T-cell (primary cell): Measurements from ENCODE around the gene SLC9A9. TPM values are rescaled to one million over a fixed set of nuclear protein-coding genes. Genes with fewer than 3 reads are reported as not detected.

Source experiments
- ATAC-seq, 4 experiments: fragments of 200-7000 bp in 3 of 4; fragments of 150-1000 bp in 1 of 4; cut with Tn5 transposase; replicated peaks in 1 of 4; 1 replicate in 3 of 4; 2 replicates in 1 of 4; pipeline ENCODE4 v1.10.0; 2021; ENCODE audit warnings: moderate library complexity in 3 of 4, mild to moderate bottlenecking in 2 of 4, moderate number of reproducible peaks in 1 of 4
- CTCF ChIA-PET, 2 donors: fragments of 300-600 bp; sonication (Branson Sonifier 250); formaldehyde crosslinking; loops; one replicate each; lab custom pipeline; 2022; ENCODE audit warnings: antibody characterized with exemption in 2 of 2; lab: Charles Lee
- POLR2A ChIA-PET, 2 donors: fragments of 300-600 bp; sonication (Branson Sonifier 250); formaldehyde crosslinking; loops; one replicate each; lab custom pipeline; 2022; ENCODE audit warnings: antibody characterized with exemption in 2 of 2; lab: Charles Lee
- DNase-seq, 35 experiments: peaks; one replicate each; pipeline versions ENCODE4 v3.0.0 to v3.0.0-alpha.2; 2013 to 2023
- H3K27ac ChIP-seq: one replicate; pipeline ENCODE4 v1.5.1; 2013; ENCODE audit warnings: low read length
- H3K27me3 ChIP-seq, 2 experiments: replicated peaks in 1 of 2; 1 replicate in 1 of 2; 2 replicates in 1 of 2; pipeline versions ENCODE4 v1.6.1 to v1.7.0; 2013; ENCODE audit warnings: low read length in 1 of 2, mixed read lengths in 1 of 2; ENCODE audit not compliant: control insufficient read depth in 2 of 2, insufficient read depth in 2 of 2; ENCODE audit errors: extremely low read depth in 1 of 2
- H3K36me3 ChIP-seq, 2 donors: 1 replicate in 1 of 2; 2 replicates in 1 of 2; pipeline versions ENCODE4 v1.6.1 to v1.7.0; 2013; ENCODE audit warnings: low read length in 1 of 2; ENCODE audit not compliant: control insufficient read depth in 2 of 2, insufficient read depth in 1 of 2; ENCODE audit errors: extremely low read depth in 1 of 2
- H3K4me1 ChIP-seq, 2 experiments: 1 replicate in 1 of 2; 2 replicates in 1 of 2; pipeline versions ENCODE4 v1.6.1 to v1.7.0; 2013; ENCODE audit warnings: low read length in 2 of 2, mixed read lengths in 1 of 2; ENCODE audit not compliant: insufficient read depth in 2 of 2, control insufficient read depth in 1 of 2; ENCODE audit errors: extremely low read depth in 1 of 2
- H3K4me3 ChIP-seq, 2 donors: 1 replicate in 1 of 2; 2 replicates in 1 of 2; pipeline versions ENCODE4 v1.5.1 to v1.7.0; 2013; ENCODE audit warnings: mild to moderate bottlenecking in 2 of 2, low read length in 1 of 2, moderate library complexity in 1 of 2; ENCODE audit not compliant: control insufficient read depth in 1 of 2; ENCODE audit errors: extremely low read depth in 1 of 2
- H3K9me3 ChIP-seq: 2 replicates; pipeline ENCODE4 v1.7.0; 2013
- H3K27ac Mint-ChIP-seq, 2 donors: one replicate each; pipeline ENCODE4 v1.8.0; 2020 to 2021; ENCODE audit warnings: mild to moderate bottlenecking in 2 of 2, mixed read lengths in 2 of 2
- H3K27me3 Mint-ChIP-seq, 2 donors: one replicate each; pipeline ENCODE4 v1.8.0; 2021 to 2022; ENCODE audit warnings: mixed read lengths in 2 of 2
- H3K36me3 Mint-ChIP-seq: one replicate; pipeline ENCODE4 v1.8.0; 2021; ENCODE audit warnings: mixed read lengths
- H3K4me1 Mint-ChIP-seq, 3 donors: one replicate each; pipeline ENCODE4 v1.8.0; 2020 to 2022; ENCODE audit warnings: mixed read lengths in 3 of 3, mild to moderate bottlenecking in 1 of 3
- H3K4me3 Mint-ChIP-seq, 3 donors: one replicate each; pipeline ENCODE4 v1.8.0; 2020 to 2022; ENCODE audit warnings: mild to moderate bottlenecking in 3 of 3, mixed read lengths in 3 of 3, moderate library complexity in 3 of 3
- H3K9me3 Mint-ChIP-seq, 3 donors: one replicate each; pipeline ENCODE4 v1.8.0; 2020 to 2022; ENCODE audit warnings: mixed read lengths in 3 of 3
- WGBS: methylation state at CpG from one replicate; pipeline ENCODE4 v1.1.5; 2013; ENCODE audit warnings: missing lambda C conversion rate; ENCODE audit not compliant: insufficient coverage; 5-methylcytosine and 5-hydroxymethylcytosine counted together
- total RNA-seq, 35 experiments: library from RNA in 6 of 35; stranded (reverse) in 6 of 35; fragments of 120-200 nt in 1 of 35; gene quantifications; one replicate each; pipeline versions ENCODE4 v1.2.1 to v1.2.4 and lab custom pipeline; 2013 to 2026

SLC9A9 gene
- total RNA-seq, 5 donors from 2014 or later (not counting 1 experiment from before 2014, with no cell fraction given) = 11.2 to 36.8 (median 17.8) TPM

DNA sequence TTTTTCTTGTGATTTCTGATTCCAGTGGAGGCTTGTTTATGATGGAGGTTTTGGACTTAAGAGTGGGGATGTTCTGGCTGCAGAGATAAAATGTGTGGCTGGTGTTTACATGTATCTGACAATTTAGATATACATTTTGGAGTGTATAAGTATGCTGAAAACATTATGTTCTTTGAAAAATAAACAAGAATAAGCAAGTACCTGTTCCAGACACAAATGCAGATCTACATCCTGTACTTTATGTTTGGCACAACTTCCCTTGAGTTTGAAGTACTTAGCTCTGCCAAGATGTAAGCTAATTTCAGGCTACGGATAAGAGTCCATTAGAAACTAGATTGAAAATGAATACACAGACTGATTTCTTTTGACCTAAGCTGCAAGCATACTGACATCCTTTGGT lies 451.5 kb downstream of the SLC9A9 start:
- POLR2A ChIA-PET = no interaction called here
- Mint-ChIP-seq H3K36me3 (peaks cover 20% of the 10 kb centered on the region), H3K27me3 (no peaks in the 10 kb centered on the region), H3K4me3 (no peak overlapping the region), H3K27ac (no peak overlapping the region), H3K4me1 (no peaks in the 10 kb centered on the region), H3K9me3 (peaks cover 0 to 15% (median 10%) of the 10 kb centered on the region in 3 donors)
- H3K4me3 ChIP-seq = no peak overlapping the region
- no peaks in the 10 kb centered on the region for H3K27me3 ChIP-seq
- no peaks in the 10 kb centered on the region for H3K4me1 ChIP-seq
- no peaks in the 10 kb centered on the region for H3K9me3 ChIP-seq
- H3K27ac ChIP-seq = no peak overlapping the region
- no CpG with 5 or more reads among the region's 1 CpG for whole genome bisulfite sequencing
- no peaks in the 10 kb centered on the region for H3K36me3 ChIP-seq
- ATAC-seq (no peak), DNase-seq (no peak)
- CTCF ChIA-PET = no interaction called here

DNA sequence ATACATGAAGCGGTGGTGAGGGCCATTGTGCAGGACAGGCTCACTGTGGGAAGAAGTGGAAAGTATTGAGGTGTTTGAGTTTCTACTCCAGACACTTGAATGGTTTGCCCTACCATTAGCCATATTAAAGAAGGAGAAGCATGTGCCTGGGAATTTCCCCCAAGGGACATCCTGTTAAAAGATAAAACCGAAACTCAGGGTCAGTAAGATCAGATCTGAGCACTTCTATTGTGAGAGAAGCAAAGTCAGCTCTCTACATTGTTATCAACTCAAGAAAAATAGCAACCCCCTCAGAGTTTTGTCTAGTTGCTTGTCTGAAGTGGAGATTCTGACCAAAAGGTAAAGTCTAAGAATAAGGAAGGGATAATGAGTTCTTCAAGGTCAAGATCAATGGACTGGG lies 458.9 kb downstream of the SLC9A9 start:
- WGBS = 100% methylated on average over 1 of the region's 2 CpGs
- Mint-ChIP-seq H3K27ac (no peak overlapping the region), H3K36me3 (peaks cover 15% of the 10 kb centered on the region), H3K9me3 (peaks cover 0 to 11% (median 7%) of the 10 kb centered on the region in 3 donors), H3K4me1 (no peaks in the 10 kb centered on the region), H3K4me3 (no peak overlapping the region), H3K27me3 (no peaks in the 10 kb centered on the region)
- Histone ChIP-seq H3K9me3 (no peaks in the 10 kb centered on the region), H3K36me3 (peaks cover 0 to 3% of the 10 kb centered on the region in 2 donors), H3K27ac (no peak overlapping the region), H3K4me3 (no peak overlapping the region), H3K4me1 (no peaks in the 10 kb centered on the region), H3K27me3 (no peaks in the 10 kb centered on the region)
- no peak for ATAC-seq
- no peak for DNase-seq
- CTCF ChIA-PET = no interaction called here
- POLR2A ChIA-PET = no interaction called here

DNA sequence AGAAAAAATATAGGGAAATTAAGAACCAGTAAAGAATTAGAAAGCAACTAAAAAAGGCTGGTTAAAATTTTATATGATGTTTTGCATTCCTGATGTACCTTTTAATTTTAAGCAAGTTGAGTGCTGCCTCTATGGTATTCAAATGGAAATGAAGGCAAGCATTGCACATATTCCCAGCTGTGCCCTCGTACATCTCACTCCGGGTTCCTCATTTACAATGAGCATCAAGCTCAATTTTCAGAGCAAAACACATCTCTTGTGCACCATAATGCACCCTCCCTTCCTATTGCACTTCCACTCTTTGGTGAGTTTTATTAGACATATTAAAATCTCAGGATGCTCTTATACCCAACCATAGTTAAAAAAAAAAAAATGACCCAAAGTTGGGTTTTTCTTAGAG lies 460.8 kb downstream of the SLC9A9 start:
- Histone ChIP-seq H3K9me3 (no peaks in the 10 kb centered on the region), H3K4me3 (no peak overlapping the region), H3K27ac (no peak overlapping the region), H3K27me3 (no peaks in the 10 kb centered on the region), H3K36me3 (peaks cover 0 to 6% of the 10 kb centered on the region in 2 donors), H3K4me1 (no peaks in the 10 kb centered on the region)
- H3K27ac Mint-ChIP-seq = no peak overlapping the region
- ATAC-seq (no peak), DNase-seq (no peak)
- H3K4me3 Mint-ChIP-seq = no peak overlapping the region
- peaks cover 0 to 5% (median 0%) of the 10 kb centered on the region in 3 donors for H3K9me3 Mint-ChIP-seq
- H3K4me1 Mint-ChIP-seq = no peaks in the 10 kb centered on the region
- no peaks in the 10 kb centered on the region for H3K27me3 Mint-ChIP-seq
- WGBS = no CpG with 5 or more reads among the region's 2 CpGs
- ChIA-PET POLR2A (no interaction called here), CTCF (interaction anchor here (0.7 to 1.4 kb wide), 2 partner anchors 14 to 38 kb away, joined by 4 read pairs; no protein-coding TSS in a partner anchor)
- H3K36me3 Mint-ChIP-seq = peaks cover 9% of the 10 kb centered on the region

DNA sequence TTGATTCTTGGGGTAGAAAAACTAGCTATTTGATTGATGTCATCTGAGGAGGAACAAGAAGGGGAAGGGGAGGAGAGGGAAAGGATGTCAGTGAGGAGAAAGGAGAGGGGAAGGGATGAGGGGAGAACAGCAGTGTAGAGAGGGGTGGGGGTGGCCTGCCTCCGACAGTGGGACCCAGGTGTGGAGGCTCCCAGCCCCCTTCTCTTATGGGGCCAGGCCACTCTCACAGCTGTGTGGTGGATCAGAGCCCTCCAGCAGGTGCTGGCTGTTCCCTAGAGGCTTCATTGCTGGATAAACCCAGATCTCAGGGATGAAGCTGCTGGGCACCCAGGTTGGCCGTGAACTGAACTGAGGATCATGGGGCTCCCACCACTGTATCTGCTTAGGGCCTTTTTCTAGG lies 464.2 kb downstream of the SLC9A9 start:
- CTCF ChIA-PET = interaction anchor here in 1 of 2 donors (0.6 kb wide), 1 partner anchor 214 kb away, joined by 4 read pairs; no protein-coding TSS in a partner anchor
- H3K27ac Mint-ChIP-seq = no peak overlapping the region
- Histone ChIP-seq H3K4me3 (no peak overlapping the region), H3K36me3 (peaks cover 3 to 6% of the 10 kb centered on the region in 2 donors), H3K27me3 (no peaks in the 10 kb centered on the region), H3K4me1 (no peaks in the 10 kb centered on the region), H3K27ac (no peak overlapping the region), H3K9me3 (no peaks in the 10 kb centered on the region)
- H3K36me3 Mint-ChIP-seq = peaks cover 14% of the 10 kb centered on the region
- H3K27me3 Mint-ChIP-seq = no peaks in the 10 kb centered on the region
- WGBS = 93% methylated on average over 2 of the region's 2 CpGs
- H3K4me3 Mint-ChIP-seq = no peak overlapping the region
- DNase-seq (no peak), ATAC-seq (no peak)
- H3K9me3 Mint-ChIP-seq = peaks cover 0 to 4% (median 3%) of the 10 kb centered on the region in 3 donors
- POLR2A ChIA-PET = interaction anchor here in 1 of 2 donors (0.6 kb wide), 1 partner anchor 42 kb away, joined by 3 read pairs; no protein-coding TSS in a partner anchor
- peaks cover 0 to 2% (median 1%) of the 10 kb centered on the region in 3 donors for H3K4me1 Mint-ChIP-seq

DNA sequence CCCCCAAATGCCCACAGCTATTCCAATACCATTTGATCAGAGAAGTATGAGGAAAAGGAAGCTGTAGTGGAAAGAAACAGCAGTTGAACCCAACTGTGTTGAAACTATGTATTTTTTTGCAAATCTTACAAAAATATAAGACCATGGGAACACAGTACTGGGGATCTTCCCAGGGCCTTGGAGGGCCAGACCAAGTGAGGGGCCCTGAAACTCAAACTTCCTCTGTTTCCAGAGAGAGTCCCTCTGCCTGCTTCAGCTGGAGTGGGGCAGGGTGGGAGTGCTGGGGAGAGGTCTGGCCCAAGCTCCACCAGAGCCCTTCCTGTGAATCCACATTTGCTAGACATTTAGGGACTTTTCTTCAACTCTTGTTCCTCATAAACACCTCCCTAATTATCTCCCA lies 464.8 kb downstream of the SLC9A9 start:
- ChIA-PET CTCF (interaction anchor here in 1 of 2 donors (0.6 kb wide), 1 partner anchor 213 kb away, joined by 4 read pairs; no protein-coding TSS in a partner anchor), POLR2A (interaction anchor here in 1 of 2 donors (0.6 kb wide), 1 partner anchor 42 kb away, joined by 3 read pairs; no protein-coding TSS in a partner anchor)

DNA sequence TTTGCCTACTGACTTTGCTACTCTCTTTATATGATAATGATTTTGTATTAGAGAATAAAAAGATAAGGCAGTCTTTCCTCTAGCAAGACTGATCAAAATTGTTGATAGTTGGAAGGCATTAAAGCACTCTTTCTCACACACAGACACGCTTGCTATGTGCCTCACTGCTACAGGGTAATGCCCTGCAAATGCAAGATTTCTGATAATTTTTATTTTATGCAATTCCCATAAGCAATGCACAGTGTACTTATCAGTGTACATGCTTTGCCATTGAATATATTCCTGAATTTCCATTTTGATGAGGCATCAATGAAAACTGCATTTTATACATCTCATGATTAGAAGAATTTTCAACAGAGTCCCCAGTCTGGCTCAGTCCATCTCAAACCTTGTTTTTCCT lies 465.5 kb downstream of the SLC9A9 start:
- H3K36me3 ChIP-seq = peaks cover 3 to 6% of the 10 kb centered on the region in 2 donors

More for the DNA sequence above, 464.8 kb downstream of the SLC9A9 start:
- no peak overlapping the region for H3K4me3 ChIP-seq
- Mint-ChIP-seq H3K27me3 (no peaks in the 10 kb centered on the region), H3K27ac (no peak overlapping the region), H3K4me3 (no peak overlapping the region), H3K9me3 (peaks cover 0 to 4% (median 3%) of the 10 kb centered on the region in 3 donors), H3K4me1 (peaks cover 4 to 8% (median 7%) of the 10 kb centered on the region in 3 donors), H3K36me3 (peaks cover 16% of the 10 kb centered on the region)
- H3K9me3 ChIP-seq = no peaks in the 10 kb centered on the region
- no peak overlapping the region for H3K27ac ChIP-seq
- H3K27me3 ChIP-seq = no peaks in the 10 kb centered on the region
- peaks cover 0 to 3% of the 10 kb centered on the region in 2 experiments for H3K4me1 ChIP-seq
- ATAC-seq = no peak
- peaks cover 3 to 6% of the 10 kb centered on the region in 2 donors for H3K36me3 ChIP-seq
- DNase-seq = no peak

More for the DNA sequence above, 465.5 kb downstream of the SLC9A9 start:
- H3K4me3 ChIP-seq = no peak overlapping the region
- Mint-ChIP-seq H3K4me1 (peaks cover 7 to 14% (median 13%) of the 10 kb centered on the region in 3 donors), H3K36me3 (peaks cover 19% of the 10 kb centered on the region), H3K27ac (no peak overlapping the region), H3K9me3 (peaks cover 0 to 4% (median 3%) of the 10 kb centered on the region in 3 donors), H3K4me3 (no peak overlapping the region), H3K27me3 (no peaks in the 10 kb centered on the region)
- H3K27me3 ChIP-seq = no peaks in the 10 kb centered on the region
- DNase-seq (no peak), ATAC-seq (no peak)
- no peaks in the 10 kb centered on the region for H3K9me3 ChIP-seq
- no CpG with 5 or more reads among the region's 1 CpG for WGBS
- H3K27ac ChIP-seq = no peak overlapping the region
- ChIA-PET POLR2A (no interaction called here), CTCF (no interaction called here)
- H3K4me1 ChIP-seq = peaks cover 0 to 7% of the 10 kb centered on the region in 2 experiments
